Prostate gland (tissue), 2 donors: Measurements from ENCODE around the gene ODAPH. TPM values are rescaled to one million over a fixed set of nuclear protein-coding genes. Genes with fewer than 3 reads are reported as not detected.
"Not testable (repeated sequence)": the region's sequence is repeated elsewhere in the genome, so short reads cannot be mapped to it uniquely, and the experiment has no call there.

Experiments used
- DNase-seq: peaks from one replicate; pipeline ENCODE4 v3.0.0-alpha.2; 2019; ENCODE audit warnings: low spot score
- H3K27ac ChIP-seq, 2 donors: fragments of 200-600 bp; sonication (generic); 2 replicates each; pipeline ENCODE4 v1.5.1; 2017 to 2019
- H3K27me3 ChIP-seq: fragments of 200-600 bp; sonication (generic); replicated peaks from 2 replicates; pipeline ENCODE4 v1.5.1; 2019; ENCODE audit not compliant: insufficient read depth
- H3K36me3 ChIP-seq, 2 donors: fragments of 200-600 bp; sonication (generic); 1 replicate in 1 of 2; 2 replicates in 1 of 2; pipeline versions ENCODE4 v1.5.1 to v1.8.1; 2017 to 2019
- H3K4me1 ChIP-seq: fragments of 200-600 bp; sonication (generic); replicated peaks from 2 replicates; pipeline ENCODE4 v1.5.1; 2019
- H3K4me3 ChIP-seq, 2 donors: fragments of 200-600 bp; sonication (generic); 2 replicates each; pipeline ENCODE4 v1.5.1; 2017 to 2019
- H3K9me3 ChIP-seq: fragments of 200-600 bp; sonication (generic); 2 replicates; pipeline ENCODE4 v1.5.1; 2017
- CTCF ChIP-seq, 4 experiments: fragments of 200-600 bp in 2 of 4; fragments of 450-650 bp in 2 of 4; sonication (generic) in 2 of 4; IDR thresholded peaks; 1 replicate in 3 of 4; 2 replicates in 1 of 4; pipeline ENCODE4 v1.5.1; 2016 to 2019; ENCODE audit warnings: antibody characterized with exemption in 4 of 4, mild to moderate bottlenecking in 2 of 4, moderate library complexity in 2 of 4
- POLR2A ChIP-seq: fragments of 450-650 bp; IDR thresholded peaks from one replicate; pipeline ENCODE4 v1.6.1; 2016; ENCODE audit warnings: antibody characterized with exemption, mild to moderate bottlenecking
- POLR2AphosphoS5 ChIP-seq: sonication (generic); formaldehyde crosslinking; IDR thresholded peaks from one replicate; pipeline ENCODE4 v1.6.1; 2017; ENCODE audit warnings: antibody characterized with exemption
- WGBS: methylation state at CpG from one replicate; pipeline ENCODE4 v1.1.5; 2018; 5-methylcytosine and 5-hydroxymethylcytosine counted together
- intact Hi-C: fragments of 100-400 bp; cut with DNase I; formaldehyde crosslinking; loops from one replicate; pipeline ENCODE4 v1.14.2; 2022
- total RNA-seq, 2 donors: library from RNA; depleted of rRNA; stranded (reverse); fragments of >200 nt; gene quantifications; one replicate each; pipeline ENCODE4 v1.1.0, GENCODE V29; 2016

The ODAPH gene
- total RNA-seq, 2 donors from 2014 or later: not detected

- intact Hi-C loops: no loop called here
- no peak for TF ChIP-seq CTCF (IDR thresholded peaks at IDR 0.05)
- no peak for TF ChIP-seq POLR2AphosphoS5
- no peak for TF ChIP-seq POLR2A
- Histone ChIP-seq H3K4me3 (no peak overlapping the region), H3K36me3 (no peaks in the 10 kb centered on the region), H3K27ac (no peak overlapping the region), H3K4me1 (no peaks in the 10 kb centered on the region), H3K9me3 (no peaks in the 10 kb centered on the region), H3K27me3 (no peaks in the 10 kb centered on the region)
- no peak for DNase-seq
Observed at GRCh38 chr4:75542824-75543223, 13.0 kb upstream of the ODAPH start.

GRCh38 chr4:75544220-75544619 is 11.6 kb upstream of the ODAPH start:
- H3K4me1 ChIP-seq, H3K27me3 ChIP-seq, H3K36me3 ChIP-seq, H3K27ac ChIP-seq, DNase-seq, H3K4me3 ChIP-seq, intact Hi-C loops, H3K9me3 ChIP-seq: not testable (repeated sequence)
- 93% methylated on average over 8 of the region's 8 CpGs for WGBS

GRCh38 chr4:75544870-75545269 is 11.0 kb upstream of the ODAPH start:
- no peak for DNase-seq
- Histone ChIP-seq H3K4me3 (no peak overlapping the region), H3K27ac (no peak overlapping the region), H3K36me3 (no peaks in the 10 kb centered on the region), H3K4me1 (no peaks in the 10 kb centered on the region), H3K27me3 (no peaks in the 10 kb centered on the region), H3K9me3 (no peaks in the 10 kb centered on the region)
- intact Hi-C loops: no loop called here
- TF ChIP-seq POLR2A: no peak
- TF ChIP-seq CTCF (IDR thresholded peaks at IDR 0.05): no peak
- no peak for TF ChIP-seq POLR2AphosphoS5
- WGBS: 97% methylated on average over 3 of the region's 3 CpGs

GRCh38 chr4:75545526-75545925 is 10.3 kb upstream of the ODAPH start:
- intact Hi-C loops: no loop called here
- no peak overlapping the region for H3K27ac ChIP-seq
- no peaks in the 10 kb centered on the region for H3K9me3 ChIP-seq
- TF ChIP-seq CTCF (IDR thresholded peaks at IDR 0.05) (no peak), POLR2AphosphoS5 (no peak), POLR2A (no peak)
- WGBS: 92% methylated on average over 5 of the region's 5 CpGs
- H3K4me3 ChIP-seq: no peak overlapping the region
- H3K4me1 ChIP-seq: no peaks in the 10 kb centered on the region
- DNase-seq: no peak
- H3K36me3 ChIP-seq: no peaks in the 10 kb centered on the region
- H3K27me3 ChIP-seq: no peaks in the 10 kb centered on the region

GRCh38 chr4:75547647-75548387 is 8.0 kb upstream of the ODAPH start:
- WGBS: 66% methylated on average over 15 of the region's 15 CpGs

More at GRCh38 chr4:75547647-75548387, 8.0 kb upstream of the ODAPH start:
- Histone ChIP-seq H3K36me3 (no peaks in the 10 kb centered on the region), H3K4me1 (no peaks in the 10 kb centered on the region), H3K27me3 (no peaks in the 10 kb centered on the region), H3K27ac (no peak overlapping the region), H3K4me3 (no peak overlapping the region), H3K9me3 (no peaks in the 10 kb centered on the region)
- TF ChIP-seq POLR2A (no peak), CTCF (IDR thresholded peaks at IDR 0.05) (no peak), POLR2AphosphoS5 (no peak)
- DNase-seq: no peak
- intact Hi-C loops: no loop called here
